Breast epithelium (tissue), 4 donors: ENCODE data around the gene CRYGB. TPM values are rescaled to one million over a fixed set of nuclear protein-coding genes. Genes with fewer than 3 reads are reported as not detected.

Source experiments
- DNase-seq, 2 donors: peaks; one replicate each; pipeline ENCODE4 v3.0.0-alpha.2; 2019; ENCODE audit warnings: low spot score in 2 of 2
- H3K27ac ChIP-seq, 2 donors: fragments of 200-600 bp; sonication (generic) in 1 of 2; one replicate each; pipeline ENCODE4 v1.5.1; 2016 to 2019; ENCODE audit warnings: mild to moderate bottlenecking in 1 of 2
- H3K27me3 ChIP-seq, 2 donors: fragments of 200-600 bp; sonication (generic) in 1 of 2; one replicate each; pipeline versions ENCODE4 v1.5.1 to v1.6.0; 2017 to 2019; ENCODE audit warnings: control low read depth in 1 of 2, mild to moderate bottlenecking in 1 of 2
- H3K36me3 ChIP-seq: fragments of 200-600 bp; one replicate; pipeline ENCODE4 v1.5.1; 2019
- H3K4me1 ChIP-seq, 2 donors: fragments of 200-600 bp; sonication (generic); one replicate each; pipeline ENCODE4 v1.5.1; 2016 to 2019; ENCODE audit warnings: control low read depth in 1 of 2
- H3K4me3 ChIP-seq, 3 donors: fragments of 200-600 bp; sonication (generic); 1 replicate in 2 of 3; 2 replicates in 1 of 3; pipeline ENCODE4 v1.5.1; 2016 to 2019; ENCODE audit warnings: mild to moderate bottlenecking in 3 of 3, moderate library complexity in 2 of 3
- H3K9me3 ChIP-seq, 2 donors: fragments of 200-600 bp; sonication (generic) in 1 of 2; one replicate each; pipeline ENCODE4 v1.5.1; 2016 to 2019; ENCODE audit warnings: control low read depth in 1 of 2
- POLR2A ChIP-seq: fragments of 450-650 bp; IDR thresholded peaks from one replicate; pipeline ENCODE4 v1.6.1; 2016; ENCODE audit warnings: antibody characterized with exemption, mild to moderate bottlenecking, moderate library complexity
- POLR2AphosphoS5 ChIP-seq, 3 donors: sonication (generic); formaldehyde crosslinking; IDR thresholded peaks; one replicate each; pipeline ENCODE4 v1.6.1; 2017; ENCODE audit warnings: antibody characterized with exemption in 3 of 3
- intact Hi-C: fragments of 100-400 bp; cut with DNase I; formaldehyde crosslinking; loops from one replicate; pipeline ENCODE4 v1.15.1; 2023; ENCODE audit warnings: low total_unique reads
- total RNA-seq, 3 donors: library from RNA; depleted of rRNA; stranded (reverse); fragments of >200 nt; gene quantifications; one replicate each; pipeline ENCODE4 v1.1.0, GENCODE V29; 2016
- TF ChIP-seq, protein P1 (sequence below), 3 donors: fragments of 450-650 bp; IDR thresholded peaks; one replicate each; pipeline ENCODE4 v1.5.1; 2016 to 2017; ENCODE audit warnings: antibody characterized with exemption in 3 of 3, mild to moderate bottlenecking in 3 of 3, moderate library complexity in 3 of 3

The CRYGB gene
- total RNA-seq, 3 donors from 2014 or later, result not detected

DNA sequence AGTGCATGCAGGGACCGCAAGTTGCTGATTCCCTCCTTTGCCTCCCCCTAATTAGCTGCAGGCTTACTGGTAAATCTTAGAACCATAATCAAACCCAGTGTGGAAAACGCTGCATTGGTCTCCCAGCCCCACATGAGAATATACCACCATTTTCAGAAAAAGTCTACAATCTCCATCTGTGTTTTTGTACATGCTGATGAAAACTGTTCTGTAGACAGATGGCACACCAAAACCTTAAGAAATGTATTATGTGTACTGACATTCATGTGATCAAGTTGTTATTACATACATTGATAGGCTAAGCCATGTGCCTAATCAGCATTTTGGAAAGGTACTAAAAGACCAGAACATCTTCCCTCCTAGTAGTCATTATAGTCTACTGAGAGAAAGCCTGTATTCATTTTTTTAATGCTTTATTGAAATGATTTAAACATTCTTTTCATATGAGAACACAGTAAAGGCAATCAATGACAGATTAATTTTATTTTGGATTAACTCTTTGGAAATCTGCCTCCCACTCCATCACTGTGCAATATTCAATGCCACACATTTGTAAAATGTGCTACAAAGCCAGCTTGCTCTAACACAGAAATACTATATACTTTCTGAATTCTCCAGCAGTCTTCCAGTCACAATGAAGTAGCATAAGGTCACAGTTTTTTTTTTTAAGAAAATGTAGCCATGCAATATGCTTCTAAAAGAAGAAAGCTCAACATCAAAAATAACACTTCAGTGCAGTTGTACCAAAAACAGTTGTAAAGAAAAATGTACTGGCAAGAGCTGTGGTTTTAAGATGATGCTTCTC lies 19.2 kb upstream of the CRYGB start:
- Histone ChIP-seq H3K27ac (no peak overlapping the region), H3K4me3 (no peak overlapping the region), H3K36me3 (no peaks in the 10 kb centered on the region), H3K9me3 (no peaks in the 10 kb centered on the region), H3K4me1 (no peaks in the 10 kb centered on the region), H3K27me3 (no peaks in the 10 kb centered on the region)
- intact Hi-C loops, result no loop called here
- DNase-seq, result no peak
- TF ChIP-seq POLR2AphosphoS5 (IDR thresholded peaks at IDR 0.05) (no peak), POLR2A (no peak)
- TF ChIP-seq, protein P1, sequence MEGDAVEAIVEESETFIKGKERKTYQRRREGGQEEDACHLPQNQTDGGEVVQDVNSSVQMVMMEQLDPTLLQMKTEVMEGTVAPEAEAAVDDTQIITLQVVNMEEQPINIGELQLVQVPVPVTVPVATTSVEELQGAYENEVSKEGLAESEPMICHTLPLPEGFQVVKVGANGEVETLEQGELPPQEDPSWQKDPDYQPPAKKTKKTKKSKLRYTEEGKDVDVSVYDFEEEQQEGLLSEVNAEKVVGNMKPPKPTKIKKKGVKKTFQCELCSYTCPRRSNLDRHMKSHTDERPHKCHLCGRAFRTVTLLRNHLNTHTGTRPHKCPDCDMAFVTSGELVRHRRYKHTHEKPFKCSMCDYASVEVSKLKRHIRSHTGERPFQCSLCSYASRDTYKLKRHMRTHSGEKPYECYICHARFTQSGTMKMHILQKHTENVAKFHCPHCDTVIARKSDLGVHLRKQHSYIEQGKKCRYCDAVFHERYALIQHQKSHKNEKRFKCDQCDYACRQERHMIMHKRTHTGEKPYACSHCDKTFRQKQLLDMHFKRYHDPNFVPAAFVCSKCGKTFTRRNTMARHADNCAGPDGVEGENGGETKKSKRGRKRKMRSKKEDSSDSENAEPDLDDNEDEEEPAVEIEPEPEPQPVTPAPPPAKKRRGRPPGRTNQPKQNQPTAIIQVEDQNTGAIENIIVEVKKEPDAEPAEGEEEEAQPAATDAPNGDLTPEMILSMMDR (IDR thresholded peaks at IDR 0.05), result no peak

- H3K4me1 ChIP-seq, result no peaks in the 10 kb centered on the region
- H3K36me3 ChIP-seq, result no peaks in the 10 kb centered on the region
- intact Hi-C loops, result no loop called here
- H3K4me3 ChIP-seq, result no peak within 1 kb of the TSS
- H3K9me3 ChIP-seq, result no peaks in the 10 kb centered on the region
- H3K27me3 ChIP-seq, result no peaks in the 10 kb centered on the region
- DNase-seq, result no peak
- H3K27ac ChIP-seq, result no peak within 1 kb of the TSS
- TF ChIP-seq, protein P1 (IDR thresholded peaks at IDR 0.05), result no peak
- TF ChIP-seq POLR2AphosphoS5 (IDR thresholded peaks at IDR 0.05), result no peak
These were observed 17.5 kb upstream of the CRYGB start, which contains the start of gene CRYGA for GRCh38 chr2:208163489-208163888. Gene CRYGA (minus strand): TSS chr2:208163589. CDS start chr2:208163556, 33 bp downstream.

- TF ChIP-seq, protein P1 (IDR thresholded peaks at IDR 0.05), result no peak
- no peak for TF ChIP-seq POLR2A
- TF ChIP-seq POLR2AphosphoS5 (IDR thresholded peaks at IDR 0.05), result no peak
- intact Hi-C loops, result no loop called here
- H3K4me3 ChIP-seq, result no peak overlapping the region
- no peaks in the 10 kb centered on the region for H3K4me1 ChIP-seq
- H3K27me3 ChIP-seq, result no peaks in the 10 kb centered on the region
- no peak overlapping the region for H3K27ac ChIP-seq
- H3K36me3 ChIP-seq, result no peaks in the 10 kb centered on the region
- DNase-seq, result no peak
- peaks cover 0 to 4% of the 10 kb centered on the region in 2 donors for H3K9me3 ChIP-seq
These were observed 10.5 kb upstream of the CRYGB start for GRCh38 chr2:208156439-208156838.

DNA sequence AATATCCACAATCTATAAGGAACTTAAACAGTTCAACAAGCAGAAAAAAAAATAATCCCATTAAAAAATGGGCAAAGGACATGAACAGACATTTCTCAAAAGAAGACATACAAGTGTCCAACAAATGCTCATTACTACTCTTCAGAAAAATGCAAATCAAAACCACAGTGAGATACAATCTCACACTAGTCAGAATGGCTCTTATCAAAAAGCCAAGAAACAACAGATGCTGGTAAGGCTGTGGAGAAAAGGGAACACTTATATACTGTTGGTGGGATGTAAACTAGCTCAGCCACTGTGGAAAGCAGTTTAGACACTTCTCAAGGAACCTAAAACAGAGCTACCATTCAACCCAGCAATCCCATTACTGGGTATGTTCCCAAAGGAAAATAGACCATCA lies 7.2 kb upstream of the CRYGB start:
- TF ChIP-seq, protein P1 (IDR thresholded peaks at IDR 0.05), result no peak
- TF ChIP-seq POLR2AphosphoS5 (IDR thresholded peaks at IDR 0.05) (no peak), POLR2A (no peak)
- H3K27ac ChIP-seq, result no peak overlapping the region
- intact Hi-C loops, result no loop called here

GRCh38 chr2:208150956-208151355 lies 5.0 kb upstream of the CRYGB start:
- no peaks in the 10 kb centered on the region for H3K4me1 ChIP-seq
- no peak overlapping the region for H3K4me3 ChIP-seq
- no peak overlapping the region for H3K27ac ChIP-seq
- intact Hi-C loops, result no loop called here
- H3K27me3 ChIP-seq, result no peaks in the 10 kb centered on the region
- H3K36me3 ChIP-seq, result no peaks in the 10 kb centered on the region
- no peak for DNase-seq
- TF ChIP-seq, protein P1 (IDR thresholded peaks at IDR 0.05), result no peak
- no peak for TF ChIP-seq POLR2A
- no peak for TF ChIP-seq POLR2AphosphoS5 (IDR thresholded peaks at IDR 0.05)
- peaks cover 0 to 6% of the 10 kb centered on the region in 2 donors for H3K9me3 ChIP-seq

More for the DNA sequence above, 7.2 kb upstream of the CRYGB start:
- H3K9me3 ChIP-seq, result peaks cover 0 to 6% of the 10 kb centered on the region in 2 donors
- no peak for DNase-seq
- no peaks in the 10 kb centered on the region for H3K27me3 ChIP-seq
- no peaks in the 10 kb centered on the region for H3K4me1 ChIP-seq
- H3K4me3 ChIP-seq, result no peak overlapping the region
- H3K36me3 ChIP-seq, result no peaks in the 10 kb centered on the region
